HG03066 (cell line): ENCODE data around the gene PCSK9.

Experiments
- ATAC-seq: cut with Tn5 transposase; IDR thresholded peaks from one replicate; pipeline ENCODE4 v1.9.1; 2021; ENCODE audit warnings: low read depth; ENCODE audit not compliant: unreplicated experiment

PCSK9 gene

GRCh38 chr1:55043011-55043410, 3.7 kb downstream of the PCSK9 start:
- ATAC-seq = no peak

- no peak for ATAC-seq
Observed at GRCh38 chr1:55043726-55044125, 4.4 kb downstream of the PCSK9 start.

- ATAC-seq = no peak
Observed at GRCh38 chr1:55044617-55045397, 5.5 kb downstream of the PCSK9 start.

GRCh38 chr1:55045430-55045829, 6.1 kb downstream of the PCSK9 start:
- ATAC-seq = no peak

- ATAC-seq = no peak
Observed at GRCh38 chr1:55046871-55047270, 7.5 kb downstream of the PCSK9 start.

- ATAC-seq = no peak
Observed at GRCh38 chr1:55047611-55048010, 8.3 kb downstream of the PCSK9 start.

- ATAC-seq = no peak
Observed at GRCh38 chr1:55048453-55049270, 9.3 kb downstream of the PCSK9 start.

GRCh38 chr1:55049271-55049913, 10.0 kb downstream of the PCSK9 start:
- ATAC-seq = no peak

- ATAC-seq = no peak
Observed at GRCh38 chr1:55049914-55050278, 10.5 kb downstream of the PCSK9 start.

- no peak for ATAC-seq
Observed at GRCh38 chr1:55050283-55050682, 10.9 kb downstream of the PCSK9 start.

GRCh38 chr1:55051169-55051568, 11.8 kb downstream of the PCSK9 start:
- no peak for ATAC-seq

GRCh38 chr1:55051621-55052020, 12.3 kb downstream of the PCSK9 start:
- ATAC-seq = no peak

GRCh38 chr1:55052221-55053142, 13.1 kb downstream of the PCSK9 start:
- ATAC-seq = no peak

- ATAC-seq = no peak
Observed at GRCh38 chr1:55053265-55053954, 14.1 kb downstream of the PCSK9 start.

- ATAC-seq = no peak
Observed at GRCh38 chr1:55054396-55054795, 15.0 kb downstream of the PCSK9 start.

- no peak for ATAC-seq
Observed at GRCh38 chr1:55055084-55055882, 15.9 kb downstream of the PCSK9 start.

- ATAC-seq = no peak
Observed at GRCh38 chr1:55055951-55056631, 16.7 kb downstream of the PCSK9 start.

- no peak for ATAC-seq
Observed at GRCh38 chr1:55056632-55056992, 17.3 kb downstream of the PCSK9 start.
